T-cell (primary cell): Measurements from ENCODE around the gene MAST3. TPM values are rescaled to one million over a fixed set of nuclear protein-coding genes. Genes with fewer than 3 reads are reported as not detected.

ENCODE experiments used
- ATAC-seq, 4 experiments: fragments of 200-7000 bp in 3 of 4; fragments of 150-1000 bp in 1 of 4; cut with Tn5 transposase; replicated peaks in 1 of 4; 1 replicate in 3 of 4; 2 replicates in 1 of 4; pipeline ENCODE4 v1.10.0; 2021; ENCODE audit warnings: moderate library complexity in 3 of 4, mild to moderate bottlenecking in 2 of 4, moderate number of reproducible peaks in 1 of 4
- CTCF ChIA-PET, 2 donors: fragments of 300-600 bp; sonication (Branson Sonifier 250); formaldehyde crosslinking; loops; one replicate each; lab custom pipeline; 2022; ENCODE audit warnings: antibody characterized with exemption in 2 of 2; lab: Charles Lee
- POLR2A ChIA-PET, 2 donors: fragments of 300-600 bp; sonication (Branson Sonifier 250); formaldehyde crosslinking; loops; one replicate each; lab custom pipeline; 2022; ENCODE audit warnings: antibody characterized with exemption in 2 of 2; lab: Charles Lee
- DNase-seq, 35 experiments: peaks; one replicate each; pipeline versions ENCODE4 v3.0.0 to v3.0.0-alpha.2; 2013 to 2023
- H3K27ac ChIP-seq: one replicate; pipeline ENCODE4 v1.5.1; 2013; ENCODE audit warnings: low read length
- H3K27me3 ChIP-seq, 2 experiments: replicated peaks in 1 of 2; 1 replicate in 1 of 2; 2 replicates in 1 of 2; pipeline versions ENCODE4 v1.6.1 to v1.7.0; 2013; ENCODE audit warnings: low read length in 1 of 2, mixed read lengths in 1 of 2; ENCODE audit not compliant: control insufficient read depth in 2 of 2, insufficient read depth in 2 of 2; ENCODE audit errors: extremely low read depth in 1 of 2
- H3K36me3 ChIP-seq, 2 donors: 1 replicate in 1 of 2; 2 replicates in 1 of 2; pipeline versions ENCODE4 v1.6.1 to v1.7.0; 2013; ENCODE audit warnings: low read length in 1 of 2; ENCODE audit not compliant: control insufficient read depth in 2 of 2, insufficient read depth in 1 of 2; ENCODE audit errors: extremely low read depth in 1 of 2
- H3K4me1 ChIP-seq, 2 experiments: 1 replicate in 1 of 2; 2 replicates in 1 of 2; pipeline versions ENCODE4 v1.6.1 to v1.7.0; 2013; ENCODE audit warnings: low read length in 2 of 2, mixed read lengths in 1 of 2; ENCODE audit not compliant: insufficient read depth in 2 of 2, control insufficient read depth in 1 of 2; ENCODE audit errors: extremely low read depth in 1 of 2
- H3K4me3 ChIP-seq, 2 donors: 1 replicate in 1 of 2; 2 replicates in 1 of 2; pipeline versions ENCODE4 v1.5.1 to v1.7.0; 2013; ENCODE audit warnings: mild to moderate bottlenecking in 2 of 2, low read length in 1 of 2, moderate library complexity in 1 of 2; ENCODE audit not compliant: control insufficient read depth in 1 of 2; ENCODE audit errors: extremely low read depth in 1 of 2
- H3K9me3 ChIP-seq: 2 replicates; pipeline ENCODE4 v1.7.0; 2013
- H3K27ac Mint-ChIP-seq, 2 donors: one replicate each; pipeline ENCODE4 v1.8.0; 2020 to 2021; ENCODE audit warnings: mild to moderate bottlenecking in 2 of 2, mixed read lengths in 2 of 2
- H3K27me3 Mint-ChIP-seq, 2 donors: one replicate each; pipeline ENCODE4 v1.8.0; 2021 to 2022; ENCODE audit warnings: mixed read lengths in 2 of 2
- H3K36me3 Mint-ChIP-seq: one replicate; pipeline ENCODE4 v1.8.0; 2021; ENCODE audit warnings: mixed read lengths
- H3K4me1 Mint-ChIP-seq, 3 donors: one replicate each; pipeline ENCODE4 v1.8.0; 2020 to 2022; ENCODE audit warnings: mixed read lengths in 3 of 3, mild to moderate bottlenecking in 1 of 3
- H3K4me3 Mint-ChIP-seq, 3 donors: one replicate each; pipeline ENCODE4 v1.8.0; 2020 to 2022; ENCODE audit warnings: mild to moderate bottlenecking in 3 of 3, mixed read lengths in 3 of 3, moderate library complexity in 3 of 3
- H3K9me3 Mint-ChIP-seq, 3 donors: one replicate each; pipeline ENCODE4 v1.8.0; 2020 to 2022; ENCODE audit warnings: mixed read lengths in 3 of 3
- WGBS: methylation state at CpG from one replicate; pipeline ENCODE4 v1.1.5; 2013; ENCODE audit warnings: missing lambda C conversion rate; ENCODE audit not compliant: insufficient coverage; 5-methylcytosine and 5-hydroxymethylcytosine counted together
- total RNA-seq, 35 experiments: library from RNA in 6 of 35; stranded (reverse) in 6 of 35; fragments of 120-200 nt in 1 of 35; gene quantifications; one replicate each; pipeline versions ENCODE4 v1.2.1 to v1.2.4 and lab custom pipeline; 2013 to 2026

The MAST3 gene
- total RNA-seq, 5 donors from 2014 or later (not counting 1 experiment from before 2014, with no cell fraction given) = 42.0 to 60.2 (median 53.2) TPM

DNA sequence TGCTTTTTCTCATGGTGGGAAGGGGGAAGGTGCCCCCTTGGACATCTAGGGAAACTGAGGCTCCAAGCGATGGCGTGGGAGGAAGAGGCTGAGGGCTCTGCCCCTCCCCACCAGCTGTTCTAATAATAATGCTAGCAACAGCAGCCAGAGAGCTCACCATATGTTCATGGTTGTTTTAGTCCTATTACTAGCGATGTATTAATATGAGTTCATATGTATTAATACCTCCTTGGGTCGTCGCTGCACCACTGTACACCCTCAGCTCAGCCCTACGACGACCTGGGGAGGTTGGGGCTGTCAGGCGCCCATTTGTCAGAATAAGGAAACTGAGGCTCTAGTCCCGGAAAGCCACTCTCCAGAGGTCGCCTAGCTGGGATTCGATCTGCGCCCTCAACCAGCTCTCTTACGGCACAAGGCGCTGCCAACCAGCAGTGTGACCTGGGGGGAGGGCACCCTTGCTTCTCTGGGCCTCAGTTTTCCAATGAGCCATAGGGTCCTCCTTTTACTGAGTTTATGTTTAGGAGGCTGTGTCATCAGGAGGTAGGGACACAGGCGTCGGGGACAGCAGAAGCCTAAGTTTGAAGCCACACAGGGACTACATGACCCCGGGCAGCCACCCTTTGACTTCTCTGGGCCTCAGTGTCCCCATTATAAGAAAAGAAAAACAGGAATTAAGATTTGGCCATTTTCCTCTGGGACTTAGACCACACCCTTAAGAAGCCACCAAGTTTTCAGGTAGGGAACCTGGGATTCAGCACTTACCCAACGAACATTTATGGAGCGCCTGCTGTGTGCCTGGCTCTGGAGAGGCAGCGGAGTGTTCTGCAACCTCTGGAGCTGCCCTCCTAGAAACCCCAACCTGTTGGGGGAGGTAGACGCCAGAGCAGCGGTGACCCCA, 664 bp downstream of the MAST3 start:
- Histone ChIP-seq H3K4me1 (peaks cover 11 to 33% of the 10 kb centered on the region in 2 experiments), H3K27ac (peak overlapping the region; percentile 69), H3K27me3 (no peaks in the 10 kb centered on the region), H3K9me3 (no peaks in the 10 kb centered on the region), H3K4me3 (peak overlapping the region; percentile 68 to 86), H3K36me3 (no peaks in the 10 kb centered on the region)
- Mint-ChIP-seq H3K4me3 (peak overlapping the region; percentile 81 to 90 (median 85)), H3K27ac (peak overlapping the region; percentile 76 to 84), H3K36me3 (peaks cover 2% of the 10 kb centered on the region), H3K4me1 (peaks cover 31 to 37% (median 37%) of the 10 kb centered on the region in 3 donors), H3K27me3 (no peaks in the 10 kb centered on the region), H3K9me3 (no peaks in the 10 kb centered on the region)
- WGBS = 29% methylated on average over 12 of the region's 22 CpGs
- POLR2A ChIA-PET = no interaction called here
- no peak for DNase-seq
- peak in 2 of 4 experiments; percentile 8 to 18 for ATAC-seq
- CTCF ChIA-PET = interaction anchor here in 1 of 2 donors (0.6 to 0.7 kb wide), 4 partner anchors 40 to 753 kb away, joined by 3 to 4 read pairs (median 4); no protein-coding TSS in a partner anchor

DNA sequence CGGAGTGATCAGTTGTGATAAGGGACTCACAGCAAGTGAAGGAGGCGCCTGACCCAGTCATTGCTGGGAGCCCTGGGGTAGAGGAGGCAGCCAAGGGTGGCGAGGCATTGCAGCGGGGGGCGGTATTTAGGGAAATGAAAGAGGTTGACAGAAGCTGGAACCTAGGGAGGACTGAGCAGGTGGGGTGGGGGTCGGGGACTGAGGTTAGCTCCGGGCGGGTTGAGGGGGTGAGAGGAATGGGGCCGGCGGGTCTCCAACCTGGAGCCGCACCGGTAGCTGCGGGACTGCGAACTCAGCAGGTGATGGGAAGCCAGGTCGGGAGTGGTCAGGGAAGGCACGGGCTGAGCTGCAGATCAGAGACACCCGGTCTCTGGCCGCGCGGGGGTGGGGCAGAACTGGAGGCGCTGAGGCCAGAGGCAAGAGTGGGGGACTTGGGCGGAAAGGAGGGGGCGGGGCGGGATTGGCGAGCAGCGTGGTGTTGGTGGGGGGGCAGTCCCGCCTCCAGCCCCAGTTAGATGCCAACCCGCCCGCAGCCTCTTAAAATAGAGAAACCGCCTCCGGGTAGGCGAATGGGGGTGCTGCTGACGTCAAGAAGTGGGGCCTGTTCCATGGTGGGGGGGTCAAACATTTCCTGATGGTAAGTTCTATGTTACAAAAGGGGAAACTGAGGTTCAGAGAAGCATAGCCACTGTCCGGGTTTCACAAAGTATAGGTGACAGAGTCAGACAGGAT, 1.5 kb downstream of the MAST3 start:
- Mint-ChIP-seq H3K36me3 (peaks cover 2% of the 10 kb centered on the region), H3K27me3 (no peaks in the 10 kb centered on the region), H3K9me3 (no peaks in the 10 kb centered on the region), H3K27ac (peak overlapping the region in 1 of 2 donors; percentile 59), H3K4me3 (peak overlapping the region; percentile 81 to 90 (median 85)), H3K4me1 (peaks cover 30 to 41% (median 39%) of the 10 kb centered on the region in 3 donors)
- peak in 29 of 35 experiments; percentile 20 to 66 (median 44) for DNase-seq
- H3K36me3 ChIP-seq = peaks cover 0 to 2% of the 10 kb centered on the region in 2 donors
- H3K9me3 ChIP-seq = no peaks in the 10 kb centered on the region
- H3K27me3 ChIP-seq = no peaks in the 10 kb centered on the region
- no peak for ATAC-seq
- CTCF ChIA-PET = interaction anchor here in 1 of 2 donors (0.6 to 0.7 kb wide), 4 partner anchors 41 to 753 kb away, joined by 3 to 4 read pairs (median 4); no protein-coding TSS in a partner anchor
- peak overlapping the region; percentile 68 to 86 for H3K4me3 ChIP-seq
- 2% methylated on average over 31 of the region's 34 CpGs for WGBS
- H3K27ac ChIP-seq = peak overlapping the region; percentile 47
- H3K4me1 ChIP-seq = peaks cover 11 to 35% of the 10 kb centered on the region in 2 experiments
- POLR2A ChIA-PET = no interaction called here

DNA sequence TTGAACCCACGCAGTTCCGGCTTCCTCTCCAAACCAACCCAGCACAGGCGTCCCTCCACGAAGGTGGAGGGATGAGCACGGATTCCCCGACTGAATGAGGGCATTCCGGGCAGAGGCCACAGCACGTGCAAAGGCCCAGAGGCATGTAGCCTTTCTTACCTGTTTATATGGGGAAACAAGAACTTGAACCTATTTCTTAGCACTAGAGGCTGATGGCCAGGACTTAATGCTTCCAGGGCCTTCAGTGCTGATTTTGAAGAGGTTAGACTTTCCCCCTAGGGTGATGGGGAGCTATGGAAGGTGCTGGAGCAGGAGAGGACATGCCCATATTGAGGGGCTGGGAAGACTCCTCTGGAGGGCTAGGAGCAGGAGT, 2.0 kb downstream of the MAST3 start:
- POLR2A ChIA-PET = no interaction called here
- H3K4me3 Mint-ChIP-seq = peak overlapping the region; percentile 81 to 90 (median 85)
- CTCF ChIA-PET = no interaction called here
- H3K27me3 ChIP-seq = no peaks in the 10 kb centered on the region
- H3K27ac Mint-ChIP-seq = peak overlapping the region; percentile 37 to 44
- H3K4me1 Mint-ChIP-seq = peaks cover 35 to 45% (median 42%) of the 10 kb centered on the region in 3 donors
- no peaks in the 10 kb centered on the region for H3K27me3 Mint-ChIP-seq
- H3K9me3 ChIP-seq = no peaks in the 10 kb centered on the region
- ATAC-seq = no peak
- peaks cover 14 to 40% of the 10 kb centered on the region in 2 experiments for H3K4me1 ChIP-seq
- H3K27ac ChIP-seq = peak overlapping the region; percentile 47
- peaks cover 0 to 2% of the 10 kb centered on the region in 2 donors for H3K36me3 ChIP-seq
- H3K9me3 Mint-ChIP-seq = no peaks in the 10 kb centered on the region
- WGBS = 61% methylated on average over 4 of the region's 8 CpGs
- DNase-seq = no peak
- peaks cover 2% of the 10 kb centered on the region for H3K36me3 Mint-ChIP-seq
- H3K4me3 ChIP-seq = peak overlapping the region in 1 of 2 donors; percentile 68

DNA sequence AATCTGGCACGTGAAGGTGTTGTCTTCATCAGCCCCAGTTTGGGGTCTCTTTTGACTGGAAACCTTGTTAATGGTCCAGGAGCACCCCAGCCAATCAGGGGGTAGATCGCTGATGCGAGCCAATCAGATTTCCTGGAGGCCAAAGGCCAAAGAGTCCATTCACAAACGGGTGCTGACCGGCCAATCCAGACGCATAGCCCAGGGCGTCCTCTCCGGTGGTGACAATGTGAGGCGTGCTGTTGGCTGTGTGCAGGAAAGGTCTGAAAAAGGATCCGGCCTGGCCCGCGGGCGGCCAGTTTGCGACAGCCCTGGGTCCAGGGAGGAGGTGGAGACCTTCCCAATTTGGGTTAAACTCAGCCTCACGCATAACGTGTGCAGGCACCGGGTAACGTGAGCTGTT, 3.1 kb downstream of the MAST3 start:
- CTCF ChIA-PET = no interaction called here
- no peaks in the 10 kb centered on the region for H3K9me3 Mint-ChIP-seq
- POLR2A ChIA-PET = no interaction called here
- Histone ChIP-seq H3K36me3 (peaks cover 0 to 2% of the 10 kb centered on the region in 2 donors), H3K4me1 (peaks cover 14 to 46% of the 10 kb centered on the region in 2 experiments), H3K4me3 (no peak overlapping the region), H3K9me3 (no peaks in the 10 kb centered on the region), H3K27me3 (no peaks in the 10 kb centered on the region), H3K27ac (no peak overlapping the region)
- WGBS = 97% methylated on average over 13 of the region's 18 CpGs
- H3K36me3 Mint-ChIP-seq = peaks cover 2% of the 10 kb centered on the region
- DNase-seq (no peak), ATAC-seq (no peak)
- H3K4me3 Mint-ChIP-seq = no peak overlapping the region
- H3K4me1 Mint-ChIP-seq = peaks cover 39 to 42% (median 40%) of the 10 kb centered on the region in 3 donors
- no peaks in the 10 kb centered on the region for H3K27me3 Mint-ChIP-seq
- no peak overlapping the region for H3K27ac Mint-ChIP-seq

DNA sequence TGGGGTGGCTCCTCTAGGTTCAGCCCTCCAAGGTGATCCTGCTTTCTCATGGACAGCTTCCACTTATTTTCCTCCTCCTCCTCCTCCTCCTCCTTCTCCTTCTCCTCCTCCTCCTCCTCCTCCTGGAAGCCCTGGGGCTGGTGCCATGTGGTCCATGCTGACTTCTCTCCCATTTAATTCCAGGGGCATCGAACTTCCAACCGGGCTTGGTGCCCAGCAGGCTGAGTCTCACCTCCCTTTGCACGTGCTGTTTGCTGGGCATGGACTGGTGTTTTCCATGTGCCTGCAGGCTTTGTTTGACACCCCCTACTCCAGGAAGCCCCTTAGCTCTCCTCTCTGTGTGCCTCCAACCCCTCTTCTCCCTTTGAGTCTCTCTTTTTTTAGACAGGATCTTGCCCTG, 3.7 kb downstream of the MAST3 start:
- ChIA-PET CTCF (interaction anchor here in 1 of 2 donors (0.7 kb wide), 1 partner anchor 9 kb away, joined by 9 read pairs; no protein-coding TSS in a partner anchor), POLR2A (no interaction called here)
- H3K4me1 Mint-ChIP-seq = peaks cover 34 to 41% (median 39%) of the 10 kb centered on the region in 3 donors
- Histone ChIP-seq H3K9me3 (no peaks in the 10 kb centered on the region), H3K27me3 (no peaks in the 10 kb centered on the region), H3K4me3 (no peak overlapping the region), H3K27ac (no peak overlapping the region), H3K36me3 (peaks cover 0 to 2% of the 10 kb centered on the region in 2 donors), H3K4me1 (peaks cover 14 to 46% of the 10 kb centered on the region in 2 experiments)
- peaks cover 2% of the 10 kb centered on the region for H3K36me3 Mint-ChIP-seq
- no peak overlapping the region for H3K27ac Mint-ChIP-seq
- H3K9me3 Mint-ChIP-seq = no peaks in the 10 kb centered on the region
- 100% methylated on average over 3 of the region's 3 CpGs for WGBS
- H3K27me3 Mint-ChIP-seq = no peaks in the 10 kb centered on the region
- ATAC-seq = no peak
- H3K4me3 Mint-ChIP-seq = peak overlapping the region in 1 of 3 donors; percentile 7
- no peak for DNase-seq
